WTC11 (cell line): ENCODE data around the gene ROPN1. TPM values are rescaled to one million over a fixed set of nuclear protein-coding genes. Genes with fewer than 3 reads are reported as not detected.

Source experiments
- ATAC-seq: fragments of 200-7000 bp; cut with Tn5 transposase; 2 replicates; pipeline ENCODE4 v1.10.0; 2021; ENCODE audit warnings: mild to moderate bottlenecking, moderate library complexity
- CTCF ChIA-PET: fragments of 300-600 bp; sonication (Branson Sonifier 250); formaldehyde crosslinking; loops from one replicate; lab custom pipeline; 2021; ENCODE audit warnings: antibody characterized with exemption; lab: Charles Lee
- POLR2A ChIA-PET: fragments of 350-600 bp; sonication (Branson Sonifier 250); formaldehyde crosslinking; loops from one replicate; lab custom pipeline; 2021; ENCODE audit warnings: antibody characterized with exemption; lab: Charles Lee
- DNase-seq: peaks from one replicate; pipeline ENCODE4 v3.0.0; 2021; ENCODE audit warnings: low spot score
- H3K27ac Mint-ChIP-seq: 2 replicates; pipeline ENCODE4 v1.8.0; 2021; ENCODE audit warnings: mixed read lengths
- H3K27me3 Mint-ChIP-seq: 2 replicates; pipeline ENCODE4 v1.8.0; 2021; ENCODE audit warnings: low read depth, mild to moderate bottlenecking, moderate library complexity, mixed read lengths
- H3K36me3 Mint-ChIP-seq: 2 replicates; pipeline ENCODE4 v1.8.0; 2021; ENCODE audit warnings: mixed read lengths
- H3K4me1 Mint-ChIP-seq: 2 replicates; pipeline ENCODE4 v1.8.0; 2022; ENCODE audit warnings: mixed read lengths
- H3K4me3 Mint-ChIP-seq: 2 replicates; pipeline ENCODE4 v1.8.0; 2021; ENCODE audit warnings: mild to moderate bottlenecking, moderate library complexity, mixed read lengths
- H3K9me3 Mint-ChIP-seq: 2 replicates; pipeline ENCODE4 v1.8.0; 2021; ENCODE audit warnings: mixed read lengths
- AR ChIP-seq: fragments of 250-450 bp; sonication (Bioruptor Pico); IDR thresholded peaks from 2 replicates; pipeline ENCODE4 v1.9.0; 2021; ENCODE audit warnings: mild to moderate bottlenecking
- ATF1 ChIP-seq: sonication (generic); formaldehyde crosslinking; IDR thresholded peaks from 2 replicates; pipeline ENCODE4 v1.8.1; 2023; ENCODE audit warnings: mild to moderate bottlenecking, moderate library complexity, missing genetic modification reagents
- CBFB ChIP-seq: sonication (generic); formaldehyde crosslinking; IDR thresholded peaks from 2 replicates; pipeline ENCODE4 v1.8.1; 2022; ENCODE audit warnings: mild to moderate bottlenecking, low read depth, missing genetic modification reagents
- CTCF ChIP-seq: fragments of 200-600 bp; IDR thresholded peaks from 2 replicates; pipeline ENCODE4 v1.8.0; 2022; ENCODE audit warnings: antibody characterized with exemption
- FOXK1 ChIP-seq: sonication (generic); formaldehyde crosslinking; IDR thresholded peaks from 2 replicates; pipeline ENCODE4 v1.8.0; 2022; ENCODE audit warnings: mild to moderate bottlenecking, moderate library complexity, missing genetic modification reagents
- FOXP1 ChIP-seq: sonication (generic); formaldehyde crosslinking; IDR thresholded peaks from 2 replicates; pipeline ENCODE4 v1.8.0; 2022; ENCODE audit warnings: missing genetic modification reagents, mild to moderate bottlenecking, moderate library complexity, borderline replicate concordance
- FOXP4 ChIP-seq: sonication (generic); formaldehyde crosslinking; IDR thresholded peaks from 2 replicates; pipeline ENCODE4 v1.8.0; 2022; ENCODE audit warnings: mild to moderate bottlenecking, missing genetic modification reagents
- GABPB1 ChIP-seq: sonication (generic); formaldehyde crosslinking; IDR thresholded peaks from 2 replicates; pipeline ENCODE4 v1.8.1; 2023; ENCODE audit warnings: mild to moderate bottlenecking, missing genetic modification reagents
- IRF1 ChIP-seq: sonication (generic); formaldehyde crosslinking; IDR thresholded peaks from 2 replicates; pipeline ENCODE4 v1.8.0; 2023; ENCODE audit warnings: missing genetic modification reagents
- MYBL2 ChIP-seq: sonication (generic); formaldehyde crosslinking; IDR thresholded peaks from 2 replicates; pipeline ENCODE4 v1.8.1; 2023; ENCODE audit warnings: mild to moderate bottlenecking, moderate library complexity, missing genetic modification reagents
- NFE2L1 ChIP-seq: sonication (generic); formaldehyde crosslinking; IDR thresholded peaks from 2 replicates; pipeline ENCODE4 v1.8.1; 2023; ENCODE audit warnings: missing genetic modification reagents
- NFYB ChIP-seq: sonication (generic); formaldehyde crosslinking; conservative IDR thresholded peaks from 2 replicates; pipeline ENCODE4 v1.8.0; 2022; ENCODE audit warnings: low read depth, missing genetic modification reagents
- OVOL2 ChIP-seq: fragments of 250-450 bp; sonication (Bioruptor Pico); IDR thresholded peaks from 2 replicates; pipeline ENCODE4 v1.9.0; 2021; ENCODE audit warnings: mild to moderate bottlenecking, borderline replicate concordance
- ZBTB21 ChIP-seq: sonication (generic); formaldehyde crosslinking; IDR thresholded peaks from 2 replicates; pipeline ENCODE4 v1.8.1; 2023; ENCODE audit warnings: mild to moderate bottlenecking, missing genetic modification reagents, borderline replicate concordance
- ZMAT4 ChIP-seq: fragments of 250-450 bp; sonication (Bioruptor Pico); IDR thresholded peaks from 2 replicates; pipeline ENCODE4 v1.9.0; 2021; ENCODE audit warnings: mild to moderate bottlenecking
- ZNF263 ChIP-seq: sonication (generic); formaldehyde crosslinking; IDR thresholded peaks from 2 replicates; pipeline ENCODE4 v1.8.1; 2022; ENCODE audit warnings: low read depth, mild to moderate bottlenecking, moderate library complexity, missing genetic modification reagents
- ZNF416 ChIP-seq: fragments of 250-450 bp; sonication (Bioruptor Pico); IDR thresholded peaks from 2 replicates; pipeline ENCODE4 v1.9.0; 2021; ENCODE audit warnings: mild to moderate bottlenecking, inconsistent platforms
- total RNA-seq: library from RNA; stranded (reverse); gene quantifications from 3 replicates; pipeline ENCODE4 v1.2.3, GENCODE V29; 2021

ROPN1 gene
- total RNA-seq, 1 experiment from 2014 or later = not detected

GRCh38 chr3:123930445-123930844 lies 61.5 kb downstream of the ROPN1 start:
- CTCF ChIA-PET = interaction anchor here (1.2 to 1.3 kb wide), 2 partner anchors 23 to 102 kb away, joined by 3 to 4 read pairs; no protein-coding TSS in a partner anchor

More at GRCh38 chr3:123930445-123930844, 61.5 kb downstream of the ROPN1 start:
- H3K27me3 Mint-ChIP-seq = no peaks in the 10 kb centered on the region
- DNase-seq = no peak
- no peak overlapping the region for H3K4me3 Mint-ChIP-seq
- H3K9me3 Mint-ChIP-seq = no peaks in the 10 kb centered on the region
- peaks cover 50% of the 10 kb centered on the region for H3K36me3 Mint-ChIP-seq
- POLR2A ChIA-PET = no interaction called here
- H3K4me1 Mint-ChIP-seq = no peaks in the 10 kb centered on the region
- ATAC-seq = no peak
- TF ChIP-seq FOXK1 (CRISPR knock-in tag) (no peak), NFE2L1 (CRISPR knock-in tag) (no peak), AR (CRISPR knock-in tag) (no peak), NFYB (CRISPR knock-in tag) (no peak), ATF1 (CRISPR knock-in tag) (no peak), MYBL2 (CRISPR knock-in tag) (no peak), GABPB1 (no peak), FOXP4 (CRISPR knock-in tag) (no peak), IRF1 (no peak), ZNF263 (CRISPR knock-in tag) (no peak), CTCF (no peak), ZMAT4 (CRISPR knock-in tag) (no peak), FOXP1 (CRISPR knock-in tag) (no peak), ZBTB21 (CRISPR knock-in tag) (no peak), OVOL2 (CRISPR knock-in tag) (no peak), ZNF416 (no peak), CBFB (no peak)
- H3K27ac Mint-ChIP-seq = no peak overlapping the region
